GM08714 (cell line): ENCODE results near the gene RUFY4.

ENCODE experiments used
- H3K4me3 ChIP-seq: fragments of 200-500 bp; sonication (Bioruptor generic); 2 replicates; pipeline ENCODE4 v1.5.1; 2014; ENCODE audit warnings: mild to moderate bottlenecking, low read length, inconsistent platforms
- ZNF274 ChIP-seq: IDR thresholded peaks from 2 replicates; pipeline ENCODE4 v1.6.1; 2012; ENCODE audit warnings: mild to moderate bottlenecking, low read depth, low read length

Gene RUFY4

GRCh38 chr2:218123986-218124385, 54.9 kb downstream of the RUFY4 start:
- TF ChIP-seq ZNF274 = no peak
- no peak overlapping the region for H3K4me3 ChIP-seq

- TF ChIP-seq ZNF274 = no peak
- H3K4me3 ChIP-seq = no peak overlapping the region
These were observed 56.0 kb downstream of the RUFY4 start for GRCh38 chr2:218125095-218125494.

- H3K4me3 ChIP-seq = no peak within 1 kb of the TSS
- TF ChIP-seq ZNF274 = no peak
These were observed 56.6 kb downstream of the RUFY4 start, which contains the start of gene CXCR2 for GRCh38 chr2:218125626-218126080. Gene CXCR2, plus strand, starts transcription at chr2:218126028. Its CDS starts 8,774 bp downstream, at chr2:218134802.

- no peak overlapping the region for H3K4me3 ChIP-seq
- TF ChIP-seq ZNF274 = no peak
These were observed 58.9 kb downstream of the RUFY4 start for GRCh38 chr2:218127929-218128455.

DNA sequence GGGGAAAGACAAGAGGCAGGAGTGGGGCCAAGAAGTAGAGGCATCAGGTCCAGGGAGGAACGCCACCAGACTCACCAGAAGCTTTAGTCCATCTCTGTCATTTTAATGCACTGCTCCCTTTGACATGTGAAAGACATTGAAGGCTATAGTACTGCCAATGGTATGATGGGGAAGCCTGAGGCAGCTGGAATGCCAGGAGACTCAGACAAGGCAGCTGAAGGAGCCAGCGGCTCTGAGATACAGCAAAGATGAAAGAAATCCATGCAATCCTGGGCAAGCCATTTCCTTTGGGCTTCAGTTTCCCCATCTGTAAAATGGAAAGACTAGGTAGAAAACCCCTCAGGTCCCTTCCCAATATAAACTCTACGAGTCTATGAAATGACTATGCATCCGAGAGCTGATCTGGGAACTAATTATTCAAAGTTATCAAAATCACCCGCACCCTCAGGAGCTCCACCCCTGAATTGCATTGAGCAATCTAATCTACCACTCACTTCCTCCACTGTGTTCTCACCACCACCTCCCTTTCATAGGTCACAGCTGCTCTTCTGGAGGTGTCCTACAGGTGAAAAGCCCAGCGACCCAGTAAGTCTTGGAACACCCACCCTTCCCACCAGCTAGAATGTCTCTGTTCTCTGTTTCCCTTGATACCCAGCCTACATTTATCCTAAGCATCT, 59.9 kb downstream of the RUFY4 start:
- TF ChIP-seq ZNF274 = no peak
- no peak overlapping the region for H3K4me3 ChIP-seq

DNA sequence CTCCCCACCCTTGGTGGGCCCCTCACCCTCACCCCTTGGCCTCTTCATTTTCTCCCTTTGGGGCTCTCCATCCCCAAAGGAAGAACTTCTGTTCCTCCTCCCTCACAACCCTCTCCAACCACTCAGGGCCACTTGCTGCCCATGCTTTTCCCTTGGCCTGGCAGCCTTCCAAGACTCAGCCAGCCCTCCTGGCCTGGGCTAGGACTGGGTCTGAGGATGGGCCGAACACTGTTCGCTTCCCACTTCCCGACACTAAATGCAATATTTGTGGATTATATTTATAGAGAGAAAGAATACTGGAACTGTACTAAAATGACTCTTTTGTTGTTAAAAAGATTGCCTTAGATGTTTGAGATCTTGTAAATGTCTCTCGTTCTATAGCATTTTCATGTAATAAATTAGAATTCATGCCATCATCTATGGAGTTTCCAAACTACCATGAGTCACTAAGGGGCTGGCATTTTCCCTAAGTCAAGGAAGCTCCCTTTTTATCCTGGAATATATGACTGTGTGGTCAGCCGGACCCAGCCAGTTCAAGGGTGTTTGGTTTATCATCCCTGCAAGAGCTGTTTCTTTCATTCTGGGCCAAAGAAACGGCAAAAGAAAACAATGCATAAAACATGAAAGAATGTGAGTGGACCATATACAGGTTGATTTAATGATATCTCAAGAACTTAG, 60.5 kb downstream of the RUFY4 start:
- TF ChIP-seq ZNF274 = no peak
- H3K4me3 ChIP-seq = no peak overlapping the region

- H3K4me3 ChIP-seq = no peak overlapping the region
- no peak for TF ChIP-seq ZNF274
These were observed 61.3 kb downstream of the RUFY4 start for GRCh38 chr2:218130377-218130776.

- H3K4me3 ChIP-seq = no peak overlapping the region
- no peak for TF ChIP-seq ZNF274
These were observed 61.8 kb downstream of the RUFY4 start for GRCh38 chr2:218130822-218131221.

DNA sequence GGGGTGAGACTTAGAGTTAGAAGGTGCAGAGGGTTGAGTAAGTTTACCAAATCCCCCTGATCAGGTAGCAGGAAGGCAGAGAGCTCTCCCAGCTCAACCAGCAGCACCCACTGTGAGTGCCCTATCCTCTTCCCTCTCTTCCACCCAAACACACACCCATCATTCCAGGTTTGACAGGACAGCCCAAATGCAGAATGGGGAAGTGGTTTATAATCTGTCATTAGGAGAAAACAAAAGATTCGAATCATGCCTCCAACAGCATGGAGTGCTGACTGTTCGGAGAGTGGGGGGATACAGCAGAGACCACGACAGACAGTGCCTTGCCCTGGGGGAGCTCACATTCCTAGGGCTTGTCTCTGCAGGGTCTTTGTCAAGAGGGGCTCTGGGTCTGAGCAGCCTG, 68.5 kb downstream of the RUFY4 start:
- no peak for TF ChIP-seq ZNF274
- no peak overlapping the region for H3K4me3 ChIP-seq

GRCh38 chr2:218138047-218138446, 69.0 kb downstream of the RUFY4 start:
- no peak for TF ChIP-seq ZNF274
- H3K4me3 ChIP-seq = no peak overlapping the region
